DMS 273 treated with DMSO at 0.1 percent for 48 hours (cell line): ENCODE data around the gene ICE2.
A peak's percentile ranks its signal among the peaks of the same experiment; 100 is the strongest.

Source experiments
- DNase-seq: peaks from one replicate; lab custom pipeline; 2025; lab: John Stamatoyannopoulos, UW

ICE2 gene

DNA sequence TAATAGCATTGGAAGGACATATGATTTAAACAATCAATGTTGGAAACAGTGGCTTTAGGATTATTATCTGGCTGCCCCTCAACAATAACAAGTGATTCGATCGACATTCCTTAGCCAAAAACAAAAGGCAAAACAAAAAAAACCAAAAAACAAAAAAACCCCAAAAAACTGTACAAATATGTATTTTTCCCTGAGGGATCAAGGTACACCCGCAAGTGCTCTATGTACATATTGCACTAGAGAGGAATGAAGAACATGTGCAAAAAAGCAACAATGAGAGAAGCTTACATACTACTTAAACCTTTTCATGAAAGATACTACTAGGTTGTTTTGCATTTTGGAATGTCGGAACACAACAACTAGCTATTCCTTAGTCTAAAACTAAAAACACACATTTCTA lies 14.2 kb upstream of the ICE2 start:
- DNase-seq = no peak

DNA sequence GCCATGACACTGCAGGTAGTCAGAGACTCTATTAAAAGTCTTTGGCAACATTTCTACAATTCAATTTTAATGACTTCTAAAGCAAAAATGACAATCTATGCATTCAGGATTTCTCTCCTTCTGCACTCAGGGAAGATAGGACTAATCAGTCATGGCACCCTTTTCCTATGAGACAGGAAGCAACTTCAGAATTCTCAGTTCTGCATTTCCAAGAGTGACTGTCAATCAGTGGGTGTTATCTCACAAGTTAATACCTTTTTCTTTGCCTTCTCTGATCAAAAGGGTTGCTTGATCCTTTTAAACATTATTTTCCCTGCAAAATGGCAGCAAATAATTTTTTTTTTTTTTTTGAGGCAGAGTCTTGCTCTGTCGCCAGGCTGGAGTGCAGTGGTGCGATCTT lies 7.8 kb upstream of the ICE2 start:
- no peak for DNase-seq

DNA sequence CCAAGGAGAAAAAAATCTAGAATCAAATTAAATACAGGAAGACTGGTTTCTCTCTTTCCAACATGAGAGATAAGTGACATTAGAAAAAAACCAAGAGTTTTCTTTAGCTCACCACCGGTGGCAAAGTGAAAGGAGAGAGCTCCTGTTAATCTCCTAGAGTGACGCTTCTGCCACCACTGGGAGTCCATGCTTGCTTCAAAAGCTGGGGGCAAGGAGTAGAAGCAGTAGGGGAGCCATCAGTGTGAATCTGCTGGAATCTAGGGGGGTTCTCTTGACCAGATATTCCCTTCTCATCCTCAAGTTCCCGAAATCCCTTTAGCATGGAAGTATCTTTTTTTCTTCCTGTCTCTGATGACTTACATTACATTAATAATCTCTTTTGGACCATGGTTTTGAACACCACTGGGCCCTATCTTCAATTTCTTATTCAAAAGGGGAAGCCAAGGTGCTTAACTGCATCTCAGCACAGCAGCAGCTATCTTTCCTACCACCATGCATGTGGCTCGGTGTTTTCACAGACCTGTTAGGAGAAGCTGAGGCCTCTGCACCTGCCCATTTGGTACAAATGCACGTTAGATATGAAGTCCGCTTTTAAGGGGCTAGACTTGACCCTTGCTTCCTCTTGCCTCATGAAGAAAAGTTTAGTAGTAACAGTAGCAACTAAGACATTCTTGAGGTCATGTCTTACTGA lies 6.6 kb upstream of the ICE2 start:
- DNase-seq = no peak

DNA sequence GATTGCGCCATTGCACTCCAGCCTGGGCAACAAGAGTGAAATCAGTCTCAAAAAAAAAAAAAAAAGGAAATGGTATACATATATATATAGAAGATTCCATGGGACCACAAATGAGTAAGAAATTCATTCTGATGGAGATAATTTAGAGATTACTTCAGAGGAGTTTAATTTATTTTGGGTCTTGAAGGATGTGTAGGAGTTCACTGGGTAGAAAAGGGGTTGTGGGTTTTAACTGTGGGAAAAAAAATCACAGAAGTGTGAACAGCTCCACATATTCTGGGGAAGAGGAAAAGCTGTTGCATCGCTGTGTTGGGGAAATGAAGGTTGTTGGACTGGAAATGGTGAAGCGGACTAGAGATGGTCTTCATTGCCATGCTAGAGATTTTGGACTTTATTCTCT lies 4.1 kb upstream of the ICE2 start:
- no peak for DNase-seq

DNA sequence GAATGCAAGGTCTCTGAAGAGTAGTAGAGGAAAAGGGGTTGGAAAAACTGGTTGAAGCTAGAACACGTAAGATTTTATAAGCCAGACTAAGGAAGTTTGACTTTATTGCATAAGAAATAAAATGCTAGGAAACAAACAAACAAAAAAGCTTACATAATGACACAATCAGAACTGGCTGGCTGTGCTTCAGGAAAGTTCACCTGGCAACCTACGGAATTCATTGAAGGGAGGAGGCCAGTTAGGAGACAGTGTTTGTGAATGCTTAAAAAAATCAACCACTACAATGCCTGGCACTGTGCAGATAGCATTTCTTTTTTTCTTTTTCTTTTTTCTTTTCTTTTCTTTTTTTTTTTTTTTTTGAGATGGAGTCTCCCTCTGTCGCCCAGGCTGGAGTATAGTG lies 1.9 kb upstream of the ICE2 start:
- DNase-seq = no peak

DNA sequence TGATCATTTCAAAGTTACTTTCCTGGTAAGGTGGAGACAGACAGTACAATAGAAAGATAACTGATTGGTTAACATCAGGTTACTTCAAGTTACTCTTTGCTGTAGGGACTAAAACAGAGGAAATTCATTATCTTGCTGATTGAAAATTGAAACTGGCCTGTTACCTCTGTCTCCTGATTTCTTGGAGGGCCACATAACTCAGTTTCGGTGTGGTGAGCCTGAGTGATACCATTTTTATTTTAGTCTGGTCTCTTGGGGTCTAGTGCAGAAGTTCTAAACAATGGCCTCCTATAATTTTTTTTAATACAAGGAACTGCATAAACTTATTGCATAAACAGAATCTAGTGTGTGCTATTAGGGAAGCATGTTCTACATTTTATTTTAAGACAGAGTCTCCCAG lies 1.2 kb upstream of the ICE2 start:
- DNase-seq = no peak

DNA sequence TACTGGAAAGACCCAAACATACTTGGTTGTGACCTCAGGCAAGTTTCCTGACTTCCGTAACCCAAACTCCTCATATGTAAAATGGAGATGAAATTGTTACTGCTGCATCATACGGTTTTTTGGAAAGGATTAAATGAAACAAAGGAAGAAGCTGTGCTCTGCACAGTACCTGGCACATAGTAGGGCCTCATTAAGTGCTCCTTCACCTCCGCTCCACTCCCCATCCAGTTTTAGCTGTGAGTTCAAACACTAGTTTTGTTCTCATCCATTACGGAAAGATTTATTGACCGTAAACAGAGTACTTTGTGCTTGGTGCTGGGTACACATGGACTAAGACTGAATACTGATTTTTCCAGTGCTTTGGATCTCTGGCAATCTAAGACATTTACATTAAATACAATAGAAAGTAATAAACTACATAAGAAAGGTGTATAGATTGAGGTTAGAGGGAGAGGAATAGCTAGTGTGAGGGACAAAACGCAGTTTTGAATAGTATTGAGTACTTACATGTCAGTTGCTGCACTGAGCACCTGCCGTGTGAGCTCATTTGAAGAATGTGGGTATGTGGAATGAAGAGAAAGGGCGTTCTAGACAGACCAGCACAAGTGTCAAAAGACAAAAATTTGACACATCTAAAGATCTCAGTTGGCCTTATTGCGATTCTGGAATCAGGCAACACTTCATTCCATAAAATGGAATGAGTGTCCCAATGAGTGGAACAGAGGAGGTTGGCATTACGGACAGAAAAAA lies 594 bp upstream of the ICE2 start:
- no peak for DNase-seq

DNA sequence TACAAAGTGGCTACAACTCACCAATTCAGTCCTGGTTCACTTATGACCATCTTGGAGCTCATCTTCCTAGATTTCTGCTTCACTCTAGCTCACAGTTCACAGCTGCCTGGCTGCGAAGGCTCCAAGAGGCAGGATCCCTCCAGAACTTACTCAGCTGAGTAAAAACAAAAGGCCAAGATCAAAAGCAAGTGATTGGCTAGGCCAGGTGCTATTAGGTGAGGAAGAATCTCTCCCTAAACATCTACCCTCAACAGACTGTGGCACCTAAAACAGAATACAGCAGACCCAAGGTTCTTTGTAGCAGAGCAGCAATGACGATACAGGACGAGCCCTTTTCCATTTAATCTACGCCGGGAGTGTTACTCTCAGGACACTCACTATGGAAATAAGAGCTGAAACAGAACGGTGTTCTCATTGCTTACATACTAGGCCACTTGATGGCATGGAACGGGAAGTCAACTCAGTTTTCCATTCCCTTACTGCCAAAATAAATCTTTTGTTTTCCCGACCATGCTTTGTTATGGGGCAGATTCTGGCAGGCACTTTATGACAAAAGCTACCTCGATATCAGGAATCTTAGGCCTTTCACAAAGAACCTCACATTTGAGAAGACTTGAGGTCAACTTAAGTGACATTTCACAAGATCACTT lies 901 bp downstream of the ICE2 start:
- no peak for DNase-seq

DNA sequence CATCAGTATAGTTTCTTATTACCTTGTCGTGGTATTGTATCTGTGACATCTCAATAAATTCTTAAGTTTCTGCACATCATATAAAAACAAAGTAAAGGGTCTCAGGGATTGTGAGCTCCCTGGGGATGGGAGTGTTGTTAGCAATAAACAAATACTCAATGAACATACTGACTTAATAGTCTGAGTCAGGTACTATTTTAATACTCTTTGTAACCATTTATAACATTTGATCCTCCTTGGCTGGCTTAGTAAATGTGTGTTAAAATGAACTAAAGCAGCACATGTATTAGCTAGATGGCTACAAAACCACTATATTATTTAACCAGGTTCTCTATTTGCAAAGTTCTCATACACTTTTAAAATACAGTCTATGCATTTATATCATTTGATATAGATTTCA lies 1.8 kb downstream of the ICE2 start:
- no peak for DNase-seq

DNA sequence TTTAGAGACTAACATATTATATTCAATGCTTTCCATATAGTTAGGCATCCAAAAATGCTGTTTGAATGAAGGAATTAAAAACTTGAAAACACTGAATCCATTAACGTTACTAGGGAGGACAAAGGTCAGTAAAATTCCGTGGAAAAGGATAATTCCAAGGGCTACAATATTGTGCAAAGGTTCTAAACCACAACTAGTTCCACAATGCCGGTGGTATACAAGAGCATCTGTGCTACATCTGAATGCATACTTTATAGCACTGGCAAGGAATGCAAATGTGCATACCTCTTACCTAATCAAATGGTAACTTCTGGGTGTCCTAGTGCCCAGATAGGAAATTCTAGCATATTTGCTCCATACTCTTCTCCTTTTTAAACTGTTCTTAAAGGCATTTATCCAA lies 2.2 kb downstream of the ICE2 start:
- DNase-seq = no peak

DNA sequence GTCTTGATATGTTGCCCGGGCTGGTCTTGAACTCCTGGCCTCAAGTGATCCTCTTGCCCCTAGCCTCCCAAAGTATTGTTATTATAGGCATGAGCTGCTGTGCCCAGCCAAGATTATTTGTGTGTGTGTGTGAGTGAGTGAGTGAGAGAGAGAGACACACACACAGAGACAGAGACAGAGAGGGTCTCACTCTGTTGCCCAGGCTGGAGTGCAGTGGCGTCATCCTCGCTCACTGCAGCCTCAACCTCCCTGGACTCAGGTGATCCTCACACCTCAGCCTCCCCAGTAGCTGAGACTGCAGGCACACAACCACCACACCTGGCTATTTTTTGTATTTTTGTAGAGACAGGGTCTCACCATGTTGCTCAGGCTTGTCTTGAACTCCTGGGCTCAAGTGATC lies 5.8 kb downstream of the ICE2 start:
- DNase-seq = no peak

DNA sequence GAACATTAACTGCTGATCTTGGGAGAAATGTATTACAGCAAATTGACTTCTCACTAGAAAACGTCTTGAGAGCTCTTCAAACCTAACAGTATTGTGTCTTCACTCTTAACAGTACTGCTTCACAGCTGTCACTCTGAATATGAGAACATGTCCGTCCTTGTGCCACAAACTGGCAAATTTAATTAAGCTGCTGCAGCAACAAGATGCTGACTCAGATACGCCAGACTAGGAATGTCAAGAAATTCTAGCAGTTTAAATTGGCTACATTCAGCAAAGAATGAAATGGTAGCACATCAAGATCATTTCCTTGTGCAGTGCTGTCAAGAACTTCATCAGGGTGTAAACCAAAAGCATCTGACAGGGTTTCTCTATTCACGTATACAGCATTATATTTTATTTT lies 7.6 kb downstream of the ICE2 start:
- DNase-seq = peak; percentile 46

DNA sequence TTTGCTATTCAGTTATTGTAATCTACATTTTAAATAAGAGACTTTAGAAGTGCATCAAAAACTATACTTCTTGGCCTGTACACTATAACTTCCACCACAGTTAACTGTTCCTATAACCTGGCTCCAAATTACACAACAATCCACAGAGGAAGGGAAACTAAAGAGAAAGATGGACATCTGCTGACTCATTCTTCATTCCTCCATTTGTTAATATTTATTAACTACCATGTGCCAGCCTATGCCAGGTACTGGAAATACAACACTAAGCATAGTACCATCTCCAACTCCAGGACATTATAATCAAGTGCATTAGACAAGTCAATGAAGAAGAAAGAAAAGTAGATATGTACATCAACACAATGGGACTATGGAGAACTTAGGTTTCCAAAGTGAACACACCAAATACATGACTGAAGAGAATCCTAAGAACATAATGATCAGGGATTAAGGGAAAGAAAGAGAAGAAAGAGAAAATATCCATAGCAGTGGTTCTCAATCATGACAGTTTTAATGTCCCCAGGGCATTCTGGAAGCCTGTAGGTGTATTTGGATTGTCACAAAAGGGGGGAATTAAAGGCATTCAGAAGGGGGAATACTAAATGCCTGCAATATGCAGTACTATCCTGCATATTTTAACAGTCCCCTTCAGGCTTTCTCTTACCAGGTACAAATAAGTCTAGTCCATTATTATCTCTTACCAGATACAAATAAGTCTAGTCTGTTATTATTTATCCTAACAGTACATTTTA lies 8.9 kb downstream of the ICE2 start:
- DNase-seq = no peak

DNA sequence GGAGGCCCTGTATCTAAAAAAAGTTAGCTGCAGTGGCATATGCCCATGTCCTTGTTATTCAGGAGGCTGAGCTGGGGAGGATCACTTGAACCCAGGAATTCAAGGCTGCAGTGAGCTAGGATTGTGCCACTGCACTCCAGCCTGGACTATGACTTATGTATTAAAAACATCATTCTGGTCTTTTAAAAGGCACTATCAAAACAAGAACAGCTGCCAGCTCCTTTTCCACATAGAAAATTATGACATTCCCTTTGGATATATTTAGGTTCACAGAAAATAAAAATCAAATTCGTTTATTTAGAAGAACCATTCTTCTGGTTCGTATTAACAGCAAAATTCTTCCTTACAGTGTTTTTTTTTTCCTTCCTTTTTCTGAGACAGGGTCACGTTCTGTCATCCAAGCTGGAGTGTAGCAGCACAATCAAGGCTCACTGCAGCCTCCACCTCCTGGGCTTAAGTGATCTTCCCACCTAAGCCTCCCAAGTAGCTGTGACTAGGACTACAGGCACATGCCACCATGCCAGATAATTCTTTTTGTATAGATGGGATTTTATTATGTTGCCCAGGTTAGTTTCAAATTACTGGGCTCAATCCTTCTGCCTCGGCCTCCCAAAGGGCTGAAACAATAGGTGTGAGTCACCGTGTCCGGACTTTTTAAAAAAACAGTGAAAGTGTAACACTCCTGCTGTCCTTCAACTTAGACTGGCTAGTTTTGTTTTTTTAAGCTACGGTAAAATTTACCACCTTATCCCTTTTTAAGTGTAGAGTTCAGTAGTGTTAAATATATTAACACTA lies 13.9 kb downstream of the ICE2 start:
- no peak for DNase-seq

DNA sequence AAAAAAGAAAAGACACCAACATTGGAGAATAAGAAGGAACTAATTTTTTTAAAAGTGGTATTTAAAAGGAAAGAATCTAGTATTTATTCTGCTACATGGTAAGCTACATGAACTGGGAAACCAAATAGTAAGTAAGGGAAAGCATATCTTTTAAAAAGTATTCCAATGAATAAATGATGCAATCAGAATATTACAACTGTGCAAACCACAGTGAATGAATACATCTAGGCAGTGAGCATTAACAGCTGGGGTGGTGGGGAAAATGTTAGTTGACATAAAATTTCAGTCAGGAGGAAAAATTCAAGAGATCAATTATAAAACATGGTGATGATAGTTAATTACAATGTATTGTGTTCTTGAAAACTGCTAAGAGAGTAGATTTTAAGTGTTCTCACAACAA lies 16.9 kb downstream of the ICE2 start:
- no peak for DNase-seq

DNA sequence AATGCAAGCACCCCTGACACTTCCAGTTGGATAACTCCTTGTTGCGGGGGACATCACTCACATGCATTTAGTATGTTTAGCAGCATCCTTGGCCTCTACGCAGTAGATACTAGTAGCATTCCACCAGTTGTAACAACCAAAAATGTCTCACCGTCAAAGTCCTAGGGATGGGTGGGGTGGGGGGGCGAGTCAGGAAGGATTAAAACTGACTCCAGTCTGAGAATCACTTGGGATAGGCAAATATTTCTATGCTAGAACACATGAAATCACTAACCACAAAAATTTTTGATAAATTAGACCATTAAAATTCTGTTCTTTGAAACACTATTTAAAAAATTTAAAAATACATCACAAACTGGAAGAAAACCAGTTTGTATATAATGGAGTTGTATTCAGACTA lies 18.0 kb downstream of the ICE2 start:
- DNase-seq = no peak

DNA sequence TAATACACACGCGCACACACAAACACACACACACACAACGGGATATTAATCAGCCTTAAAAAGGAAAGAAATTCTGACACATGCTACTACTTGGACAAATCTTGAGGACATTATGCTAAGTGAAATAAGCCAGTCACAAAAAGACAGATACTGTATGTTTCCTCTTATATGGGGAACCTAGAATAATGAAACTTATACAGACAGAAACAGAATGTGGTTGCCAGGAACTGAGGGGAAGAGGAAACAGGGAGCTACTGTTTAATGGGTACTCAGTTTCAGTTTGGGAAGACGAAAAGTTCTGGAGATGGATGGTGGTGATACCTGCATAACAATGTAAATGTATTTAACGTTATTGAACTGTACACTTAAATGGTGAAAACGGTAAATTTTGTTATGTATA lies 20.2 kb downstream of the ICE2 start:
- no peak for DNase-seq

DNA sequence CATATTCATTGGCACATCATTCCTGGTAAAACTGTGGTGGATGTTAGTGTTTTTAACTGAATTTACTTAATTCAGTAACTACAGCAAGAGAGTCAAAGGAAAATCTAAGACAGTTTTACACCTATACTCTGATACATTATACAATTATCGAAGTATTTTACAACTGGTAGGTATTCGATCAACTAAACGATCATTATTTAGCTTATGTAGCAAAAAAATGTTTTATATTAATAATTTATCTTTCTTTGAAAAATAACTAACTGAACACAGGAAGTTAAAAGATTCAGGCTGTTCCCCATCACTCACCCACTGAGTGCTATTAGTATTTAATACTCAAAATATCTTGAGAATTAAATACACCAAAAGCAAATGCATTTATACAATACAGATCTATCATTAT lies 21.0 kb downstream of the ICE2 start:
- DNase-seq = no peak

DNA sequence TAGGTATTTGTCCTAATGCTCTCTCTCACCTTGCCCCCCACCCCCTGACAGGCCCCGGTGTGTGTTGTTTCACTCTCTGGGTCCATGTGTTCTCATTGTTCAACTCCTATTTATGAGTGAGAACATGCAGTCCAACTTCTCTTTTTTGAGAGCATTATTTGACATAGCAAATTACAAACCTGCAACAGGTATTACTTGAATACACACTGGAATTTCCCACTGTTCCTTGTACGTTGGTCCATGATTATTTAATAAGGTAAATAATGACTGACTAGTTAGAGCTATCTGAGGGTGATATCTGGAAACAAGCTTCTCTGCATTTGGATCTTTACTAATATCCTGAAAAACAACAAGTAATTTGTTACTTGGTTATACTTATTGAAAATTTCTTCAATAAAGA lies 24.1 kb downstream of the ICE2 start:
- DNase-seq = no peak

DNA sequence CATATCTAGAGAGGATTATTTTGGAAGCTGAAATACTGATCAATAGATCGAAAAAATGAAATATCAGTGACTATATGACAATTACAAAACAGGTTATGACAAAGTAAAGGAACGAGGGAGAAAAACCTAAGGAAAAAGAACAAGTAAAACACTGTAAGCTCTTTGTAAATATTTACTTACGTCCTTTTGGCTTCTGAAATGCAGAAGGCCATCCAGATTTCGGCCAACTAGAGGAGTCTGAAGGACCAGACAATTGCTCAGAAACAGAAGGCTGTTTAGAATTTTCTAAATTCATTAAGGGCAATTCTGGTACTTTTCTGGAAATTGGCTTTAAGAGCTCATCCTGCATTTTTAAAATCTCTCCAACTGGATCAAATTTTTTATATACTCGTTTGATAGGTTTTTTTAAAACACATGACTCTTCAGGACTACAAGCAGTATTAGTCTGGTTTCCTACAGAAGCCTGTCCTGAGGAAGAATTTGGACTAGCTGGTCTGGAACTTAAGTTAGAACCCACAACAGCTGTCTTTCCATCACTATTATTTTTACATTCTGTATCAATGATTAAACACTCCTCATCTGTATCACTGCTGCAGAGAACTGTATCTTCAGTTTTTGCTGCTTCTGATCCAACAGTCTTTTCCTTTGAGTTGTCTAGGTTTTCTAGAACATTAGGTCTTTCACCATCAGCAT lies 30.1 kb downstream of the ICE2 start:
- no peak for DNase-seq

DNA sequence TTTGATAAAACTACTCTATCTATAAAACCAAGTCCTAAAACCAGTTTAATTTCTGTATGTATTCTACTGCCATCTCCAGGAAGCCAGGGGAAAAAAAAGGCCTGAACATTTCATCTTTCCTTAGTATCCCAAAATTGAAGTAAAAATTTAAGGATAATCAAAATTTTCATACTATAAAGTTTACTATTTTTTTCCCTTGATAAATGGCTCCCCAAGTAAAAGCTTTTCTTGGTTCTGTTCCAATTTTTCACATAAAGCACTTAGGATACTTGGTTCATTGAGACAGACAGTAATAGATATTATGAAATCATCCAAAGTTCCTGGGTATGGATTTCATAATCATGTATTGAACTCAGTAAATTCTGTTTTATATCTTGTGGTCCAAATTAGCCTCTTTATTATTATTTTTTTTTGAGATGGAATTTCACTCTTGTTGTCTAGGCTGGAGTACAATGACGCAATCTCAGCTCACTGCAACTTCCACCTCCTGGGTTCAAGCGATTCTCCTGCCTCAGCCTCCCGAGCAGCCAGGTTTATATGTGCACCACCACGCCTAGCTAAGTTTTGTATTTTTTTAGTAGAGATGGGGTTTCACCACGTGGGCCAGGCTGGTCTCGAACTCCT lies 34.5 kb downstream of the ICE2 start:
- DNase-seq = no peak
